ENCODE data around the gene C12orf42. TPM values are rescaled to one million over a fixed set of nuclear protein-coding genes. Genes with fewer than 3 reads are reported as not detected.
"Not testable (repeated sequence)": the region's sequence is repeated elsewhere in the genome, so short reads cannot be mapped to it uniquely, and the experiment has no call there.

Gene C12orf42
- total RNA-seq, 1 experiment from 2014 or later = not detected

DNA sequence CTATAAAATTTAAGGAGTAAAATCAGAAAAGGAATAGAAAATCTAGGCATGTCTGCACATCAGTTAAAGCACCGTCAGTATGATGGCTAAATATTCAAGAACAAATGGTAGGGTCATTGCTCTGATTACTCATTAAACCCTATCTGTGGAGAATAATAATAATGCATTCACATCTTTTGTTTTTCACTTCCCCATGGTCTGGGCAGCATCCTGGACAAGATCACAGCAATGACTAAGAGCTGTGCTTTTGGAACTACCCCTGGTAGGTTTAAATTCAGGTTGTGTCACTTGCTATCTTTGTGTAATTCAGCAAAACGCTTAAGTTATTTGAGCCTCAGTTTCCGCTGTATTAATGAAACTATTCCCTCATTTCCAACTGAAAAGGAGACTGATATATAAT, 33.1 kb downstream of the C12orf42 start:
- H3K4me3 ChIP-seq (ENCODE audit: insufficient read depth, low read depth, low read length) = no peak overlapping the region
- no peak for DNase-seq
- H3K27me3 ChIP-seq (ENCODE audit: control insufficient read depth, insufficient read depth, low read length) = no peaks in the 10 kb centered on the region
- H3K36me3 ChIP-seq (replicated peaks; ENCODE audit: control insufficient read depth, insufficient read depth, low read length) = no peaks in the 10 kb centered on the region

DNA sequence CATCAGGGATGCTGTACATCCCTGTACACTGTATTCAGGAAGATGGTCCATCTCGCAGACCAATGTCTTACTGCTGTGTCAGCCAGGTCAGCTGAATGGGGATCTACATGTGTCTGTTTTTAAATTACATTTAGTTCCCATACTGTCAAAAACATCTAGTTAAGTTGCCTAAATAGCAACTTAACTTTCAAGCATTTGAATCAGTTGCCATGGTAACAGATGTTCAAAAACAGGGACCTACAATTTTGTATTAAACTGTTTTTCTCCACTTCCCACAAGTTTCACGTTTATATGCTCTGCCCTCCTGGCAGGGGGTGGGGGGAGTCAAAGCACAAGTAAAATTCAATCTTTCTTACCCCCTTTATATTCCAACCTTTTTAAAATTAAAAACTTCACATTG, 38.3 kb downstream of the C12orf42 start:
- no peaks in the 10 kb centered on the region for H3K27me3 ChIP-seq (ENCODE audit: control insufficient read depth, insufficient read depth, low read length)
- no peaks in the 10 kb centered on the region for H3K36me3 ChIP-seq (replicated peaks; ENCODE audit: control insufficient read depth, insufficient read depth, low read length)
- no peak for DNase-seq
- H3K4me3 ChIP-seq (ENCODE audit: insufficient read depth, low read depth, low read length) = no peak overlapping the region

DNA sequence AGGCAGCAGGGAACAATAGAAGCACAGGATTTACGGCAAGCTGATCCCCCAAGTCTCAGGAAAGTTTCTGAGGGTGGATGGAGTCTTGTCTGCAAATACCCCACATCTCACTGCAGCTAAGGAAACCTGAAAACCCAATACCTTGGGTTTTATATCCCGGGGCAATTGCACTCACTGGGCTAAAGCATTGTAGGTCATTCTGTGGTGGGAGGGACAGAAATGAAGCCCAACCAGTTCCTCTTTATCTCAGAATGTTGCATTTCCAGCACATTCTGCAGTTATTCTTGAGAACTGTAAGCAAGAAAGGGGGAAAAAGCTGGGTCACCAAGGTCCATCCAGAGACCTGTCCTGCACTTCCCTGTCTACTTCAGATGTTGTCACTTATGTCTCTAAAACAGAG, 39.8 kb downstream of the C12orf42 start:
- no peak for DNase-seq
- no peaks in the 10 kb centered on the region for H3K27me3 ChIP-seq (ENCODE audit: control insufficient read depth, insufficient read depth, low read length)
- H3K4me3 ChIP-seq (ENCODE audit: insufficient read depth, low read depth, low read length) = no peak overlapping the region
- H3K36me3 ChIP-seq (replicated peaks; ENCODE audit: control insufficient read depth, insufficient read depth, low read length) = no peaks in the 10 kb centered on the region

DNA sequence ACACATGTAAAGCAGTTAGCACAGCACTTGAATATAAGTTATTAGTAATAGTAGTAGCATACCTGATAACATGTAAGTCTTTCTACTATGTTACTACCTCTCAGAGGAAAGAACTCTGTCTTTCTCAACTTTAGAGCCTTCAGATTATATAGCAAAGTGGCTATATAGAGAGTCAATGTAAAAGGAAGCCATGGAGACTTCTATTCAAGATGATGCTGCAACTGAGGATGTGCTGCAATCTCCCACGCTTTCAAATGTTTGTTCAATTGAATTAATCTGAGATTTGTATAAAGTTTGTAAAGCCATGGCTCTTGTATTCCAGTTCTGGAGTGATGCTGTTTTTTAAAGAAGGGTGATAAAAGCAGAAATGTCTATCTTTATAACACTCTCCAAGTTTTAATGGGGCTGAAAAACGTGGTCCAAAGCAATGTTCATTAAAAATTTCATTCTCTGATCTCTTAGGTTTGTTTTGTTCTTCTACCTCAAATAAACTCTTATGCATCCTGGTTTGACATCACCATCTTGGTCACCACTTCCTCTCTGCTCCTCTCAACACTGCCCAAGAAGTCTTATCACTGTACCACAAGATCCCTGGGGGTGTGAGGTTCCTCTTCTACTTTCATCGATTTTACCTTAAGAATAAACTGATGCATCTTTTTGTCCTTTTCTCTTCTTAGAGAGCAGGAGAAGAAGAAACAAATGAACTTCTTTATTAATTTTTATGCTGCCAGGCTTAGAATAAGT, 40.6 kb downstream of the C12orf42 start:
- H3K36me3 ChIP-seq (replicated peaks; ENCODE audit: control insufficient read depth, insufficient read depth, low read length) = no peaks in the 10 kb centered on the region
- no peaks in the 10 kb centered on the region for H3K27me3 ChIP-seq (ENCODE audit: control insufficient read depth, insufficient read depth, low read length)
- DNase-seq = no peak
- H3K4me3 ChIP-seq (ENCODE audit: insufficient read depth, low read depth, low read length) = no peak overlapping the region

DNA sequence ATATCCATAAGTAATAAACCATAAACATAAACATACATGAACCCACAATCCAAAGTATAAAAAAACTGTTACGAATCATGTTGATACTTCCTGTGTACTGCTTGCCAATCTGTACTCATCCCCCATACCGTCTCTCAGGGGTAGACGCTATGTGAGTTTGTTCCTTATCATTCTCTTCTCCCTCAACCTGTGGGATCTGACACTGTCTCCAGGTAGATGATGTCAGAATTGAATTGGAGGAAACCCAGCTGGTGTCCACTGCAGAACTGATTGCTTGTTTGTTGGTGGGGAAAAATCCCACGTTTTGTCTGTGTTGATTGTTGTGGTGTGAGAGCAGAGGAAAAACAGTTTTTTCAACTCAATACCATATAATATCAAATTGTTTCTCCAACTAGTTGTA, 50.8 kb downstream of the C12orf42 start:
- no peak overlapping the region for H3K4me3 ChIP-seq (ENCODE audit: insufficient read depth, low read depth, low read length)
- no peaks in the 10 kb centered on the region for H3K36me3 ChIP-seq (replicated peaks; ENCODE audit: control insufficient read depth, insufficient read depth, low read length)
- DNase-seq = no peak
- H3K27me3 ChIP-seq (ENCODE audit: control insufficient read depth, insufficient read depth, low read length) = no peaks in the 10 kb centered on the region

DNA sequence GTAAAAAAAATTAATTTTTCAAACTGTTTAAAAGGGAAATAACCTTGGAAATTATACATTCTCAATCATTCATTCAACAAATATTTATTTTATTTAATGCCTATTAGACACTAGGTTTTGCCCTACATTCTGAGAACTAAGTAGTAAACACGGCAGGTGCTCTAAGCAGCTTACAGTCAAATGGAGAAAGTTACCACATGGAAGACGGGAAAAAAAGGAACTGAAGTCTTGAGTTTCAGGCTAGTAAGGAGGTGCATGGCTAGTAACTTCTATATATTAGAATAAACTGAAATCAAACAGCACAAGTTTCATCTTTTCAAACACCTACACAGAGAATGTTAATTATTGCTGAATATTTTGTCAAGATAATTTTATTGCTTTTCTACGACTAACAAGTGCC, 52.9 kb downstream of the C12orf42 start:
- DNase-seq = no peak
- Histone ChIP-seq H3K27me3 (ENCODE audit: control insufficient read depth, insufficient read depth, low read length) (no peaks in the 10 kb centered on the region), H3K36me3 (replicated peaks; ENCODE audit: control insufficient read depth, insufficient read depth, low read length) (no peaks in the 10 kb centered on the region), H3K4me3 (ENCODE audit: insufficient read depth, low read depth, low read length) (no peak overlapping the region)

GRCh38 chr12:103442182-103442555, 53.6 kb downstream of the C12orf42 start:
- DNase-seq = no peak
- Histone ChIP-seq H3K4me3 (ENCODE audit: insufficient read depth, low read depth, low read length) (no peak overlapping the region), H3K36me3 (replicated peaks; ENCODE audit: control insufficient read depth, insufficient read depth, low read length) (no peaks in the 10 kb centered on the region), H3K27me3 (ENCODE audit: control insufficient read depth, insufficient read depth, low read length) (no peaks in the 10 kb centered on the region)

DNA sequence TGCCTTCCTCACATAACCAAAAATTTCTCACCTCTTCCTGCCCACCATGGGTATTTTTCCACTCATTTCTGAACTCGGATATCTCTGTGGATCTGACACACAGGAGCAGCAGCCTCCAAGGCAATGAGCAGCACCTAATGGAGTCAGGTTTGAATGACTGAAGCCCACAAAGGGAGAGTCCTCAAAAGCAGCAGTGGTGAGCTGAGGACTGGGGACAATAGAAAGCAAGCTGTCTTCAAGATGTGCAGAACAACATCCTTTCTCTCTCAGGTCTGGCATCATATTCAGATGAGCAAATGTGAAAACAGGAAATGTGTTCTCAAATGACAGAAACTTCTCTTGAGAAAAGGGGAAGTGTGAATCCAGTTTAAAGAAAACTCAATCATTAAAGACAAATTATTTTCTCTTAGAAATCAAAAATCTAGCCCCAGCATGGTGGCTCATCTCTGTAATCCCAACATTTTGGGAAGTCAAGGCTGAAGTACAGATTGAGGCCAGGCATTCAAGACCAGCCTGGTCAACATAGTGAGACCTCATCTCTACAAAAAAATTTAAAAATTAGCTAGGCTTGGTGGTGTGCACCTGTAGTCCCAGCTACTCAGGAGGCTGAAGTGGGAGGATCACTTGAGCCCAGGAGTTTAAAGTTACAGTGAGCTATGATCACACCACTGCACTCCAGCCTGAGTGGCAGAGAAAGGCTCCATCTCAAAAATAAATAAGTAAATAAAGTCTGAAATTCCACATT, 54.2 kb downstream of the C12orf42 start:
- no peaks in the 10 kb centered on the region for H3K27me3 ChIP-seq (ENCODE audit: control insufficient read depth, insufficient read depth, low read length)
- H3K4me3 ChIP-seq (ENCODE audit: insufficient read depth, low read depth, low read length) = no peak overlapping the region
- DNase-seq = no peak
- no peaks in the 10 kb centered on the region for H3K36me3 ChIP-seq (replicated peaks; ENCODE audit: control insufficient read depth, insufficient read depth, low read length)

DNA sequence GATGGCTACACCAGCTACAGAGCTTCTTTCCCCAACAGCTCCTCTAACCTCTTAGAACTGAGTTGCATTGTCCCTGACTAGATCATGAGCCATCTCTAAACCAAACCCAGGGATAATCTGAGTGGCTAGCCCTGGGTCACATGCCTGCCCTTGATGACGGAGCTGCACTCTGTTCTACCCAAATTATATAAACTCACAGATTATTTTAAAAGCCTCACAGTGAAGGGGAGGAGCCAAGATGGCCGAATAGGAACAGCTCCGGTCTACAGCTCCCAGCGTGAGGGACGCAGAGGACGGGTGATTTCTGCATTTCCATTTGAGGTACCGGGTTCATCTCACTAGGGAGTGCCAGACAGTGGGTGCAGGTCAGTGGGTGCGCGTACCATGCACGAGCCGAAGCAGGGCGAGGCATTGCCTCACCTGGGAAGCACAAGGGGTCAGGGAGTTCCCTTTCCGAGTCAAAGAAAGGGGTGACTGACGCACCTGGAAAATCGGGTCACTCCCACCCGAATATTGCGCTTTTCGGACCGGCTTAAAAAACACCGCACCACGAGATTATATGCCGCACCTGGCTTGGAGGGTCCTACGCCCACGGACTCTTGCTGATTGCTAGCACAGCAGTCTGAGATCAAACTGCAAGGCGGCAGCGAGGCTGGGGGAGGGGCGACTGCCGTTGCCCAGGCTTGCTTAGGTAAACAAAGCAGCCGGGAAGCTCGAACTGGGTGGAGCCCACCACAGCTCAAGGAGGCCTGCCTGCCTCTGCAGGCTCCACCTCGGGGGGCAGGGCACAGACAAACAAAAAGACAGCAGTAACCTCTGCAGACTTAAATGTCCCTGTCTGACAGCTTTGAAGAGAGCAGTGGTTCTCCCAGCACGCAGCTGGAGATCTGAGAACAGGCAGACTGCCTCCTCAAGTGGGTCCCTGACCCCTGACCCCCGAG, 61.3 kb downstream of the C12orf42 start:
- DNase-seq; H3K36me3 ChIP-seq (replicated peaks; ENCODE audit: control insufficient read depth, insufficient read depth, low read length); H3K27me3 ChIP-seq (ENCODE audit: control insufficient read depth, insufficient read depth, low read length): not testable (repeated sequence)
- peak overlapping the region; percentile 23 for H3K4me3 ChIP-seq (ENCODE audit: insufficient read depth, low read depth, low read length)

- no peaks in the 10 kb centered on the region for H3K27me3 ChIP-seq (ENCODE audit: control insufficient read depth, insufficient read depth, low read length)
- no peaks in the 10 kb centered on the region for H3K36me3 ChIP-seq (replicated peaks; ENCODE audit: control insufficient read depth, insufficient read depth, low read length)
- H3K4me3 ChIP-seq (ENCODE audit: insufficient read depth, low read depth, low read length) = no peak overlapping the region
- DNase-seq = no peak
Measured at GRCh38 chr12:103431950-103432349, 63.8 kb downstream of the C12orf42 start.

DNA sequence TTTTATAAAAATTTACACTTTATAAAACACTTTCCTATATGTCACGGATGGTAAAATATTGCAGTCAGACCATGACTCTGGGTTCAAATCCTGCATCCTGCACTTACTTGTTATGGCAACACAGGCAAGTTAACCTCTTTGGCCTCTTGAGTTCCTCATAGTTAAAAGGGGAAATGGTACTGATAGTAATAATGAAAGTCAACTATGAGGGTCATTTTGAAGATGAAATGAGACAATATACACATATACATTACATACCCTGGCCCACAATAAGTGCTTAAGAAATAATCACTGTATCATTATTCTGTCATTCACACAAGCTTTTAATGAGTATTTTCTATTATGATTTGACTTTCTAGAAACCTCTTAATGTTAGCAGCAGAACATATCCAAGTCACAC, 64.4 kb downstream of the C12orf42 start:
- DNase-seq = no peak
- Histone ChIP-seq H3K4me3 (ENCODE audit: insufficient read depth, low read depth, low read length) (no peak overlapping the region), H3K27me3 (ENCODE audit: control insufficient read depth, insufficient read depth, low read length) (no peaks in the 10 kb centered on the region), H3K36me3 (replicated peaks; ENCODE audit: control insufficient read depth, insufficient read depth, low read length) (no peaks in the 10 kb centered on the region)

GRCh38 chr12:103425674-103426073, 70.1 kb downstream of the C12orf42 start:
- not testable (repeated sequence) for H3K36me3 ChIP-seq (replicated peaks; ENCODE audit: control insufficient read depth, insufficient read depth, low read length); H3K27me3 ChIP-seq (ENCODE audit: control insufficient read depth, insufficient read depth, low read length)

DNA sequence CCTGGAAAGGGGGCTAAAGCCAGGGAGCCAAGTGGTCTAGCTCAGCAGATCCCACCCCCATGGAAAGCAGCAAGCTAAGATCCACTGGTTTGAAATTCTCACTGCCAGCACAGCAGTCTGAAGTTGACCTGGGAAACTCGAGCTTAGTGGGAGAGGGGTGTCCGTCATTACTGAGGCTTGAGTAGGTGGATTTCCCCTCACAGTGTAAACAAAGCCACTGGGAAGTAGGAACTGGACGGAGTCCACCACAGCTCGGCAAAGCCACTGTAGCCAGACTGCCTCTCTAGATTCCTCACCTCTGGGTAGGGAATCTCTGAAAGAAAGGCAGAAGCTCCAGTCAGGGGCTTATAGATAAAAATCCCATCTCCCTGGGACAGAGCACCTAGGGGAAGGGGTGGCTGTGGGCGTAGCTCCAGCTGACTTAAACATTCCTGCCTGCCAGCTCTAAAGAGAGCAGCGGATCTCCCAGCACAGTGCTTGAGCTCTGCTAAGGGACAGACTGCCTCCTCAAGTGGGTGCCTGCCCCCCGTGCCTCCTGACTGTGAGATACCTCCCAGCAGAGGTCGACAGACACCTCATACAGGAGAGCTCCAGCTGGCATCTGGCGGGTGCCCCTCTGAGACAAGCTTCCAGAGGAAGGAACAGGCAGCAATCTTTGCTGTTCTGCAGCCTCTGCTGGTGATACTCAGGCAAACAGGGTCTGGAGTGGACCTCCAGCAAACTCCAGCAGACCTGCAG, 70.8 kb downstream of the C12orf42 start:
- H3K27me3 ChIP-seq (ENCODE audit: control insufficient read depth, insufficient read depth, low read length); DNase-seq; H3K4me3 ChIP-seq (ENCODE audit: insufficient read depth, low read depth, low read length); H3K36me3 ChIP-seq (replicated peaks; ENCODE audit: control insufficient read depth, insufficient read depth, low read length): not testable (repeated sequence)

More at GRCh38 chr12:103425674-103426073, 70.1 kb downstream of the C12orf42 start:
- not testable (repeated sequence) for DNase-seq; H3K4me3 ChIP-seq (ENCODE audit: insufficient read depth, low read depth, low read length)

DNA sequence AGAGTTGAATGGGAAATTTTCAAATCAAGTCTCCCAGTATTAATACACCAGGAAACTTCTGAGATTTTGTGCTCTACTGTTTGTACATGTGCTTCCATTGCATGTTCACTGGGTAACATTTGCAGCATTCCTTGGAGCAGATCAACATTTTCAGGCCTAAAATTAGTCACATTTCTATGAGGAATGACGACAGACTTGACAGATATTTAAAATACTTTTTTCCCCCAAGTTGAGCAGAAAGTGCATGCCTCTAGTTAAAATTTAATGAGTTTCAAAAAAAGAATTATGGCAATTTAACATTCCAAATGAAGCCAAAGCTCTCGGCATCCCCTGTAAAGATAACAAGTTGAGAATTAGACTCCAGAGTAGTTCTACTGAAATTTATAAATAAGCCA, 72.3 kb downstream of the C12orf42 start:
- no peak overlapping the region for H3K4me3 ChIP-seq (ENCODE audit: insufficient read depth, low read depth, low read length)
- no peaks in the 10 kb centered on the region for H3K27me3 ChIP-seq (ENCODE audit: control insufficient read depth, insufficient read depth, low read length)
- DNase-seq = no peak
- H3K36me3 ChIP-seq (replicated peaks; ENCODE audit: control insufficient read depth, insufficient read depth, low read length) = no peaks in the 10 kb centered on the region
